HG02870 (cell line): ENCODE data around the gene RNF126.
"Not testable (repeated sequence)": the region's sequence is repeated elsewhere in the genome, so short reads cannot be mapped to it uniquely, and the experiment has no call there.

Experiments used
- ATAC-seq: cut with Tn5 transposase; IDR thresholded peaks from one replicate; pipeline ENCODE4 v1.9.1; 2021; ENCODE audit warnings: mild to moderate bottlenecking, moderate library complexity; ENCODE audit not compliant: unreplicated experiment

The RNF126 gene

GRCh38 chr19:616062-616700 lies 46.8 kb downstream of the RNF126 start:
- no peak for ATAC-seq

DNA sequence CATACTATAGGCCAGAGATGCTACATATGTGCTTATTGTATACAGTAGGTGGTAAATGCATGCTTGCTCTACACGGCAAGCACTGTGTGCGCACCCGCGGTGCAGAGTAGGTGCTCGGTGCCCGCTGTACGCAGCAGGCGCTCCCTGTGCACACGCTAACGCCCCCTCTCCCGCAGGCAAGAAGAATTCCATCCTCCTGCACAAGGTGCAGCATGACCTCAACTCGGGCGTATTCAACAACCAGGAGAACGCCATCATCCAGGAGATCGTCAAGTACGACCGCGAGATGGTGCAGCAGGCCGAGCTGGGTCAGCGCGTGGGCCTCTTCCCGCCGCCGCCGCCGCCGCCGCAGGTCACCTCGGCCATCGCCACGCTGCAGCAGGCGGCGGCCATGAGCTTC lies 47.4 kb downstream of the RNF126 start:
- ATAC-seq = no peak

- ATAC-seq = no peak
Measured at GRCh38 chr19:613732-614567, 49.1 kb downstream of the RNF126 start.

- ATAC-seq = no peak
Measured at GRCh38 chr19:612941-613340, 50.1 kb downstream of the RNF126 start.

DNA sequence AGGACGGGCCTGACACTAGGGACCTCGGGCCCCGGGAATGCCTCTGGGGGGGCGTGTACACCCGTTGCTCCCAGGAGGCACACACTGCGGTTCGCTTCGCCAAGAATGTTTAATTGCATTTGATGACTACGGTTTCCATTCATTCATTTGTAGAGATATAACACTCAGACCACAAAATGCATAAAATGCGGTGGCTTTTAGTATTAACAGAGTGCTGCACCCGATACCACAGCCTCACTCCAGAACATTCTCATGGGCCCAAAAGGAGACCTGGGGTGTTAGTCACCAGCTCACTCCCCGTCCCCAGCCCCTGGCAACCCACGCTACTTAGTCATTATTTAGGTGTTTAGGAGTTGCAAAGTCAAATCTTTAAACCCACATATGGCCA lies 51.5 kb downstream of the RNF126 start:
- no peak for ATAC-seq

DNA sequence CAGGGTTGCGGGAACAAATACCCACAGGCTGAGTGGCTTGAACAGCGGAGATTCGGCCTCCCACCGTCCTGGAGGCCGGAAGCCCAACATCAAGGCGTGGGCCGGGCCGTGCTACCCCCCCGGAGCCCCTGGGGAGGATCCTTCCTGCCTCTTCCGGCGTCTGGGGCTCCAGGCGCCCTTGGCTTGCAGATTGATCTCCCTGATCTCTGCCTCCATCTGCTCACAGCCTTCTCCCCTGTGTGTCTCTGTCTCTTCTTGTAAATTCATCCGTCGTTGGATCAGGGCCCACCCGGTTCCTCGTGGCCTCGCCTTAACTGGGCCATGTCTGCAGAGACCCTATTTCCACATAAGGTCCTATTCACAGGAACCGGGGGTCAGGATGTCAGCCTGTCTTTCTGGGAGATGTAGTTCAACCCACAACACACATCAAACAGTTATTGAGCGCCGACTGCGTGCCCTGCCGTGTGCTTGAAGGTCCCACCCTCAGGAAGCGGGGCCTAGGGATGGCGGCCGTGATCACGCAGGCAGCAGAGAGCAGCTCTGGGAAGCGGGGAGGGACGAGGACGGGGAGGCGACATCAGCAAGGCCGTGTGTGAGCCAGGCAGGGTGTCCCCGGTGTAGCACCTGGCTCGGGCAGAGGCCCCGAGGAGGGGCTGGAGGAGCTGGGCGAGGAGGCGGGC lies 52.1 kb downstream of the RNF126 start:
- ATAC-seq = no peak

GRCh38 chr19:610071-610800 lies 52.8 kb downstream of the RNF126 start:
- ATAC-seq = no peak

- ATAC-seq = no peak
Measured at GRCh38 chr19:609004-609346, 54.0 kb downstream of the RNF126 start.

- no peak for ATAC-seq
Measured at GRCh38 chr19:608155-609003, 54.6 kb downstream of the RNF126 start.

GRCh38 chr19:607301-608154 lies 55.5 kb downstream of the RNF126 start:
- ATAC-seq = no peak

DNA sequence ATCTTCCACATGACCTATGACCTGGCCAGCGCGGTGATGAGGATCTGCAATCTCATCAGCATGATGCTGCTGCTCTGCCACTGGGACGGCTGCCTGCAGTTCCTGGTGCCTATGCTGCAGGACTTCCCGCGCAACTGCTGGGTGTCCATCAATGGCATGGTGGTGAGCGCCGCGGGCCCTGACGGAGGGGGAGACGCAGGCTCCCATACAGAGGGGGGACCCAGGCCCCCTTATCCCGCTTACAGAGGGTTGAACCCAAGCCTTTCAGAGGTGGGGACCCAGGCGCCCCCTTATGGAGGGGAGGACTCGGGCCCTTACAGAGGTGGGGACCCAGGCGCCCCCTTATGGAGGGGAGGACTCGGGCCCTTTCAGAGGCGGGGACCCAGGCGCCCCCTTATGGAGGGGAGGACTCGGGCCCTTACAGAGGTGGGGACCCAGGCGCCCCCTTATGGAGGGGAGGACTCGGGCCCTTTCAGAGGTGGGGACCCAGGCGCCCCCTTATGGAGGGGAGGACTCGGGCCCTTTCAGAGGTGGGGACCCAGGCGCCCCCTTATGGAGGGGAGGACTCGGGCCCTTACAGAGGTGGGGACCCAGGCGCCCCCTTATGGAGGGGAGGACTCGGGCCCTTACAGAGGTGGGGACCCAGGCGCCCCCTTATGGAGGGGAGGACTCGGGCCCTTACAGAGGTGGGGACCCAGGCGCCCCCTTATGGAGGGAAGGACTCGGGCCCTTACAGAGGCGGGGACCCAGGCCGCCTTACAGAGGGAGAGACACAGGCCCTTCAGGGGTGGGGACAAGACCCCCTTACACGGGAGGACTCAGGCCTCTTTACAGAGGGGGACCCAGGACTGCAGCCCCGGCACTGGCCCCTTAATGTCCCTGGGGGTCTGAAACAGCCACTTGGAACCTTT lies 57.7 kb downstream of the RNF126 start:
- not testable (repeated sequence) for ATAC-seq

DNA sequence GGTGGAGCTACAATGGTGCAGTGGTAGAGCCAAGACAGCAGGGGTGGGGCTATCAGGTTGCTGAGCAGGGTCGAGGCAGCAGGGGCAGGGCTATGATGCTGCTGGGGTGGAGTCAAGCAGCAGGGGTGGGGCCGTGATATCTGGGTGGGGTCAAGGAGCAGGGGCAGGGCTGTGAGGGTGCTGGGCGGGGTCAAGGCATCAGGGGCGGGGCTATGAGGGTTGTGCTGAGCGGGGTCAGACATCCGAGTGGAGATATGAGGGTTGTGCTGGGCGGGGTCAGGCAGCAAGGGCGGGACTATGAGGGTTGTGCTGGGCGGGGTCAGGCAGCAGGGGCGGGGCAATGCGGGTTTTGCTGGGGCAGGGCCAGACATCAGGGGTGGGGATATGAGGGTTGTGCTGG lies 58.7 kb downstream of the RNF126 start:
- no peak for ATAC-seq

GRCh38 chr19:603779-604178 lies 59.2 kb downstream of the RNF126 start:
- not testable (repeated sequence) for ATAC-seq

GRCh38 chr19:603302-603639 lies 59.7 kb downstream of the RNF126 start:
- not testable (repeated sequence) for ATAC-seq

- ATAC-seq = no peak
Measured at GRCh38 chr19:602391-603301, 60.4 kb downstream of the RNF126 start.

DNA sequence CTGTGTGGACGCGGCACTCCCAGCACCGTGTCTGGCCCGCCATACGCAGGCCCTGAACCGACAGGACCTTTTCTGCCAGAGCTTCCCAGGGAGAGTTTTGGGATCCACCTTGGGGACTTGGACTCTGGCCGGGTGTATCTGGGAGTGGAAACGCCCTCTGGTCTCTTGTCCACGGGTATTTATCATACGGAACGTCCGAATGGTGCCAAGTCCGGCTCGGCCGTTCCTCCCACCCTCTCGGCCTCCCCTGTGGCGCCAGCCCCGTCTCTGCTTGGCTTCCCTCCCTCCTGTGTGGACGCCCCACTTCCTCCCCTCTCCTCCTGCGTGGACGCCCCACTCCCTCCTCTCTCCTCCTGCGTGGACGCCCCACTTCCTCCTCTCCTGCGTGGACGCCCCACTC lies 61.2 kb downstream of the RNF126 start:
- no peak for ATAC-seq

GRCh38 chr19:601310-601709 lies 61.7 kb downstream of the RNF126 start:
- no peak for ATAC-seq
